ENCODE measurements around the gene PELI3.

DNA sequence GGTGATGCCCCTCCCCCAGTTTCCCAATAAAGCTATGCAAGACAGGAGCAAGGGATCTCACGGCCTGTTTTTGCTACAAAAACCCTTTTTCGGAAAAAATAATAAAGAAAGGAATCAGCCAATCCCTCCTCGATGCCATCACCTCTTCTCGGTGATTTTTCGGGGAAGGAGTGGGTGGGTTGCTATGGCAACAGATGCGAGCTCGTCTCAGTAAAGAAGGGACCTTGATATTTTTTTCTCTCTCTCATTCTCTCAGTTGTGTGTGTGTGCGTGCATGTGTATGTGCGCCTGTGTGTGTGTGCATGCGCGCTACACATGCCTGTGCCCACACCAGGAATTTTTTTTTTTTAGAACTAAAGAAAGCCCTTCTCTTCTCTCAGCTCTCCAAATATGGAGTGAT is 49.7 kb upstream of the PELI3 start:
- TF ChIP-seq, protein P1, sequence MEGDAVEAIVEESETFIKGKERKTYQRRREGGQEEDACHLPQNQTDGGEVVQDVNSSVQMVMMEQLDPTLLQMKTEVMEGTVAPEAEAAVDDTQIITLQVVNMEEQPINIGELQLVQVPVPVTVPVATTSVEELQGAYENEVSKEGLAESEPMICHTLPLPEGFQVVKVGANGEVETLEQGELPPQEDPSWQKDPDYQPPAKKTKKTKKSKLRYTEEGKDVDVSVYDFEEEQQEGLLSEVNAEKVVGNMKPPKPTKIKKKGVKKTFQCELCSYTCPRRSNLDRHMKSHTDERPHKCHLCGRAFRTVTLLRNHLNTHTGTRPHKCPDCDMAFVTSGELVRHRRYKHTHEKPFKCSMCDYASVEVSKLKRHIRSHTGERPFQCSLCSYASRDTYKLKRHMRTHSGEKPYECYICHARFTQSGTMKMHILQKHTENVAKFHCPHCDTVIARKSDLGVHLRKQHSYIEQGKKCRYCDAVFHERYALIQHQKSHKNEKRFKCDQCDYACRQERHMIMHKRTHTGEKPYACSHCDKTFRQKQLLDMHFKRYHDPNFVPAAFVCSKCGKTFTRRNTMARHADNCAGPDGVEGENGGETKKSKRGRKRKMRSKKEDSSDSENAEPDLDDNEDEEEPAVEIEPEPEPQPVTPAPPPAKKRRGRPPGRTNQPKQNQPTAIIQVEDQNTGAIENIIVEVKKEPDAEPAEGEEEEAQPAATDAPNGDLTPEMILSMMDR (IDR thresholded peaks at IDR 0.05; ENCODE audit: low read length): no peak
- TF ChIP-seq EZH2 (IDR thresholded peaks at IDR 0.05; ENCODE audit: borderline replicate concordance, low read length): no peak

All from OCI-LY1 (cell line).